Stimulated activated CD8-positive, alpha-beta memory T cell treated with anti-CD3 and anti-CD28 coated beads, Interleukin-7, amount 100 ng/mL, for 1 hour (primary cell): Measurements from ENCODE around the gene SLAMF8.

Source experiments
- DNase-seq, 2 donors: peaks; one replicate each; pipeline ENCODE4 v3.0.0-alpha.2; 2020; ENCODE audit warnings: low read depth in 2 of 2

SLAMF8 gene

DNA sequence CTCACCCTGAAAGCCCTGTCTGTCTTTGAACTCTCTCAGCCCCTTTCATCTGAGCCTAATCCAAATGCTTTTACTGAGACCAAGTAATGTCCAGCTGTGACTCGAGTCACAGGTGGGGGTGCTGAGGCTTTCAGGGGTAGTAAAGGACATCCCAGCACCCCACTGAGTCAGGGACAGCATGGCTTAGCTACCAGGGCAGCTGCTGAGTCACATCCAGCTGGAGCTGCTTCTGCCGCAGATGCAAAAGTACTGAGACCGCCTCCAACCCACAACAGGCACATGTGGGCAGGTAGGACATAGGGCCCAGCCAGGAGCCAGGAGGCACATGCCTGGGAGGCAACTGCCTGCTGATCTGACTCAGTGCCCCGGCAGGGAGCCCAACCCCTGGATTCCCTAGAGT is 42.5 kb downstream of the SLAMF8 start:
- DNase-seq, result no peak

DNA sequence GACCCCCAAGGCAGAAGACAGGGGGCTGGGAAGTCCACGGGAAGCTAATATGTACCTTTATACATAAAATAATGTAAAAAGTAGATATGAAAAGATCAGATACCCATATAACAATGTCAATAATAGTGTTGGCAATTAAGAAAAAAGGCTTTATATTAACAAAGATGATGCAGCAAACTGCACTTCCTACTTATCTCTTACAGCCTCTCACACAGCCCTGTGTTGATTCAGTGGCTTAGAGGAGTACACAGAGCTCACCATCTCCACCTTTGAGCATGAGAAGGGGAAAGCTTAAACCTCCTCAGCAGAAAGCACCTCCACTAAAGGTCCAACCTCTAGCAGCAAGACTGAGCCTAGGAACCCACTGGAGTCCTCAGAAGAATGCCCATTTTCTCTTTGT is 42.9 kb downstream of the SLAMF8 start:
- no peak for DNase-seq

DNA sequence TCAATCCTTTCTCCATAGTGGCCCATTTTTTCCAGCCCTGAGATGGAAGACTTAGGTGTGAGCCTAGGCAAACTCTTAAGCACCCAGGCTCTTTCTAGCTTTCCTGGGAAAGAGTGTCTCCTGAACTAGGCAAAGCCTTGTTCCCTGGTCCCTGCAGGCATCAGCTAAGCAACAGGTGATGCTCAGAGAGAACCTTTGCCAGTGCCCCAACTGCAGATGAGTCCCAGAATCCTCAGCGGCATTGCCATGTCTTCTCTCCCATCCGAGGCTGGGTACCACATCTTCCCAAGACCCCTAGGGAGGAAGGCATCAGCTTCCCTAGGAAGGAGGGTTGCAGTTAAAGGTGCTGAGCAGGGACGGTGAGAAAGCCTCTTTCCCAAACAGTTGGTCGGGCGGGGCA is 44.0 kb downstream of the SLAMF8 start:
- DNase-seq, result no peak

DNA sequence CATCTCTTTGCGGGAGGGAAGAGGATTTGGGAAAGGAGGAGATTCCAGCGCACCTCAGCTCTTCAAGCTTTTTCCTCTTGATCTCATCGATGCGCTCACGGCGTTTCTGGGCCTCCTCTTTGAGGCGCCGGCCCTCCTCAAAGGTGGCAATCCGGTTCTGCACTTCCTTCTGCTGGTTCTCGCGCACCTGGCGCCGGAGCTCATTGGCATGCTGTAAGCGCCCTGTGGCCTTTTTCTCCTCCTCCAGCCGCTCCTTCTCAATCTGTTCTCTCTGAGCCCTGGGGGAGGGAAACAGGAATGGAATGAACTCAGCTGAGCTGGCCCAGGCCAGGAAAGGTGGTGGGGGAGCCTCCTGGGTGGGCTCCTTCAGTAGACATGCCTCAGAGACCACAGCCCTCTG is 46.2 kb downstream of the SLAMF8 start:
- no peak for DNase-seq

DNA sequence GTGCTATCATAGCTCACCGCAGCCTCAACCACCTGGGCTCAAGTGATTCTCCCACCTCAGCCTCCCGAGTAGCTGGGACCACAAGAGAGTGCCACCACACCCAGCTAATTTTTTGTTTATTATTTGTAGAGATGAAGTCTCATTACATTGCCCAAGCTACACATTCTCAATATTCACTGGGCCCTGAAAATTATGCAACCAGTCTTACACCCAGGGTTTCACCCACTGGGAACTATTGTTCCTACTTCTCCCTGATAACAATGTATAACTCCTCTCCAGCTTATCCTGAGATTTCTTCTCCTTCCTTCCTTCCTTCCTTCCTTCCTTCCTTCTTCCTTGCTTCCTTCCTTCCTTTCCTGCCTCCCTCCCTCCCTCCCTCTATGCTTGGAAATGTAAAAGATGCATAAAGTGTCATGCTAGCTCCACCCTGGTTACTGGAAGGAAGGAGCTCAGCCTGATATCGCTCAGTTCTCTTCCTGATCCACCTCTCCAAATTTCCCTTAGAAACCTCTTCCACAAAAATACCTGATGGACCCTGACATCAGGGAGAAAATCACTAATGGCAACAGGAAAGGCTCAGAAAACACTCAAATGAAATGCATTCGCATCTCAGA is 47.0 kb downstream of the SLAMF8 start:
- no peak for DNase-seq

DNA sequence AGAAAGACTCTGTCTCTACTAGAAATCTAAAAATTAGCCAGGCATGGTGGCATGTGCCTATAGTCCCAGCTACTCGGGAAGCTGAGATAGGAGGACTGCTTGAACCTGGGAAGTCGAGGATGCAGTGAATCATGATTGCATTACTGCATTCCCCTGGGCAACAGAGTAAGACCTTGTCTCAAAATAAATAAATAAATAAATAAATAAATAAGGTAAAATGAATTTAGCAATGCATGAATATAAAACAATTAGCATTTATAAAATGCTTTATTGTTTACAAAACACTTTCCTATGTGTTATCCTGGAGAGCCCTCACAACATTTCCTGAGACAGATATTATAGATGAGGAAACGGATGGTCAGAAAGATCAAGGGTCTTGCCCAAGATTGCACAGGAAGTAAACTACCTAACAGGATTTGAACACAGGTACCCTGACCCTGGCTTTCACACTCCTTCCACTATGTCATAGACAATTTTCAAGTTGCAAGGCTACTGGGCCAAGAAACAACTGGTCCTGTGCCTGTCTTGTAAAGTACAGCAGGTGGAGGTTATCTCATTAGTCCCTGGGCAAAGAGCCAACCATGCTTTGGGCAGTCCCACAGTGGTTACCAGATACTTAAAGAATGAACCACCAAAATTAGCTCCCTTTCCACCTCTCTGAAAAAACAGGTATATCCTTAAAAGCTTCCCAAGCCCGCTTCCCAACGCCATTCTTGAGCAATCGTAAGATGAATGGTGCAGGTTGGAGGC is 51.2 kb downstream of the SLAMF8 start:
- DNase-seq, result no peak

DNA sequence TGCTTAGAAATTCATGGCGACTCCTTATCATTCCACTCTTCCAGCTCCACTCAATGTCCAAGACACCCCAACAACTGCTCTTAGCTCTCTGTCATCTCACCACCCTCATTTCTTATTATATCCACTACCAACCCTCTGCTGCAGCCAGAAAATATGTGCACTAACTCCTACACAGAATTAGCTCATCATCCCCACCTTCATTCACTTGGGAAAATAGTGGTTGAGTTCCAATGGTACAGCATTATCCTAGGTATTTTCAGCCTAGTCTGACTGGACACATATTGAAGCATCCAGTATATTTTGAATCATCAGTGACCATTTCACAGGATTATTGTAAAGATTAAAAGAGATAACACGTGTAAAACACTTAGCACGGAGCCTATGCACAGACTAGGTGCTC is 52.5 kb downstream of the SLAMF8 start:
- no peak for DNase-seq

GRCh38 chr1:159879977-159880376 is 53.3 kb downstream of the SLAMF8 start:
- no peak for DNase-seq

DNA sequence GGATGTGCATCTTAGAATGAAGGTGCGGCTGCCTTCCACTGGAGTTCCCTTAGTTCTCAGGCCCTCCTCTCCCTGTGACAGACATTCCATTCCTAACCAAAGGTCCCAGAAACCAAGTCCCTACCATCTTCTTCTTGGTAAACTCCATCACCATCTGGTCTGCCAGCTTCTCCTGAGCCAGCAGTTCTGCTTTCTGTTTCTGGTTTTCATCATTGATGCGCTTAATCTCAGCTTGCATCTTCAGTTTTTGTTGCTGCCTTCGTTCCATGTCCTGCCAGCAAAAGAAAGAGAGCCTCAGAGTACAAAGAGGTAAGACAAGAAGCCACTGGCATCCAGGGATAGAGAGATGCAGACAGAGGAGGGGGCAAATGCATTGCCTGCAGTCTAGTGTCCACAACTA is 53.8 kb downstream of the SLAMF8 start:
- no peak for DNase-seq

DNA sequence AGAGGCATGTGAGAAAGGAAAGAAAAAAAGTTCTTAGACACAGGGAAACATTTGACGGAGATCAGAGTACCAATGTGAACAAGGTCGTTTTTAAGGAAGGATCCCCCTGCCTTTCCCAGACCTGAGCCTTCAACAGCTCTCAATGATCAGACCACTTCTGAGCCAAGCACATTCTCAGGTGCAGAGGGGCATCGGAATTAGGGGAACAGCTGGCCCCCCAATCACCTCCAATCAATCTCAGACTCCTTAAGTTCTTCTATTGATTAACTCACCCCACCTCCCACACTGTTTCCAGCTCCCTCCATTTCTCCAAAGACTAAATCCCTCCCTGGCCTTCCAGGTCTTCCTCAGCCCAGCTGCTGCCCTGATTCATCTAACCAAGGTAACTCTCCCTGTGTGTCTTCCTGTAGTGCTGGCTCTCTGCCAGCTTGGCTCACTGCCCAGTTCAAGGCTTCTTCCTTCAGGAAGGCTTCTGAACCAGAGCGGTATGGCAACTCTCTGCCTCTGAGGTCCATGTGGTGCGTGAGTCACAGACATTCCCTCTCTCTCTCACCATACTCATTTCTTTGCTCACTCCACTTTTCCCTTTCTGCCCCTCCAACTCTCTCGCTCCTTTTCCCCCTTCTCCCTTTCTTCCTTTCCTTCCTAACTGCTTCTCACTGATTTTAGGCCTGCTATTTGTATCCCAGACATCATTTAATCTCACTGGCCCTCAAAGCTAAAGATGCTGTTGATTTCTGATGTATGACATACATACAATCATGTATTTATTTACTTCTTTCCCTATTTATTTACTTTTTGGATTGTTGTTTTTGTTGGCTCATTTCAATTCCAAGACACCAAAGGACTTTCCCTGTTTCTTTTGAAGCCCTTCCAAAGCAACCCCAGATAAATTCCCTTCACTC is 55.2 kb downstream of the SLAMF8 start:
- no peak for DNase-seq

DNA sequence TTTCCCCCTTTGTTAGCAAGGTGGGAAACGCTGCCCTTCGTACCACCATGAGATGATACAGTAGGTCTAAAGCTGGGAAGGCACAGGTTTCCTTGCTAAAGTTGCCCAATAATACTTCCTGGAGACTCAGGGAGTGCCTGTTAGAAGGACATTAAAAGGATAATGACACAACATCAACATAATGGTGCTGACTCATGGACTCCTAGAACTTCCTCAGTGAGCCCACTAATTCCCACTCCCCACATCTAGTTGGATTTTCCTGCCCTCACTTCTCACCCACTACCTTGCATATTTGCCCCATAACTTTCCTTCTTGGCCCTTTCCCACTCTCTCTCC is 55.8 kb downstream of the SLAMF8 start:
- no peak for DNase-seq

DNA sequence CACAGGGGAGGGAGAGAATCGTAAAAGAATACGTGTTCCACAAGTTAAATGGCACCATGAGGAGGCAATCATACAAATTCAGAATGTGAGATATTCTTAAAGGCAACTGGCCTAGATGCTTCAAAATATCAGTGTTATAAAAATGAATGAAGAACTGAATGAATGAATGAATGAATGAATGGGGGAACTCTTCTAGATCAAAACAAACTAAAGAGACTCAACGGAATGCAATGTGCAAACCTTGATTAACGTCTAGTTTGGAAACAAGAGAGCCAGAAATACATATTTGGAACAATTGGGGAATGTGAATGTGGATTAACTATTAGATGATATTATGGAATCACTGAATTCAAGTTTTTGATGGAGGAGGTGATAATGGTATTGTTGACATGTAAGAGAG is 56.5 kb downstream of the SLAMF8 start:
- DNase-seq, result no peak

DNA sequence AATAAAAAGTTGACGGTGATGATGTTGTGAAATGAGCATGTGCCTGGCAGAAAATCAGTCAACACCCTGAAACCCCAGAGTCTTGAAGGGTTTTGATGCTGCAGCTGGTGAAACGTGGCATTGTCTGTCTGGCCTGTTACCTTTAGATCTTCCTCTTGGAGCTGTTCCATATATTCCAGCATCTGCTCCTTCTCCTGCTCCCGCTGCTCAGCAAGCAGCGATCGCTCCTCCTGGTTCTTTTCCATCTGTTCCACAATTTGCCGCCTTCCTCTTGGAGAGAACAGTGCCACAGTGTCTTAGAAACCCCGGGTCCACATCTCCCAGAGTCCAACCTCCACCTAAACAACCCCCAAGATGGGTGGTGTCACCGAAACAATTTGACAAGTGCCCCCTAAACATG is 57.6 kb downstream of the SLAMF8 start:
- no peak for DNase-seq
